COLO829 (cell line): Measurements from ENCODE around the gene SPINK9.
A peak's percentile ranks its signal among the peaks of the same experiment; 100 is the strongest.

ENCODE experiments used
- DNase-seq: peaks from one replicate; pipeline ENCODE4 v3.0.0; 2012; ENCODE audit warnings: low spot score

Gene SPINK9

GRCh38 chr5:148368299-148368698 is 32.9 kb downstream of the SPINK9 start:
- DNase-seq = no peak

GRCh38 chr5:148372166-148372725 is 36.9 kb downstream of the SPINK9 start:
- no peak for DNase-seq

- no peak for DNase-seq
Measured at GRCh38 chr5:148372893-148373292, 37.5 kb downstream of the SPINK9 start.

GRCh38 chr5:148374690-148375360 is 39.5 kb downstream of the SPINK9 start:
- peak; percentile 58 for DNase-seq

- DNase-seq = no peak
Measured at GRCh38 chr5:148376198-148376597, 40.8 kb downstream of the SPINK9 start.

- no peak for DNase-seq
Measured at GRCh38 chr5:148378670-148379069, 43.3 kb downstream of the SPINK9 start.

- DNase-seq = no peak
Measured at GRCh38 chr5:148379340-148379739, 44.0 kb downstream of the SPINK9 start.

GRCh38 chr5:148381906-148382305 is 46.5 kb downstream of the SPINK9 start:
- DNase-seq = no peak

GRCh38 chr5:148382961-148383360 is 47.6 kb downstream of the SPINK9 start:
- no peak for DNase-seq

GRCh38 chr5:148383564-148384379 is 48.4 kb downstream of the SPINK9 start, which contains the start of gene FBXO38:
Gene FBXO38 (plus strand): TSS chr5:148383958. CDS start chr5:148394777, 10,819 bp downstream.
- DNase-seq = peak; percentile 91

- DNase-seq = peak; percentile 4
Measured at GRCh38 chr5:148384380-148384737, 49.0 kb downstream of the SPINK9 start.

GRCh38 chr5:148385094-148385493 is 49.7 kb downstream of the SPINK9 start:
- no peak for DNase-seq

GRCh38 chr5:148386041-148386440 is 50.7 kb downstream of the SPINK9 start:
- no peak for DNase-seq

- no peak for DNase-seq
Measured at GRCh38 chr5:148387325-148387724, 52.0 kb downstream of the SPINK9 start.

GRCh38 chr5:148388696-148389095 is 53.3 kb downstream of the SPINK9 start:
- DNase-seq = no peak
